ENCODE data around the gene CD109.
"Not testable (repeated sequence)": the region's sequence is repeated elsewhere in the genome, so short reads cannot be mapped to it uniquely, and the experiment has no call there.

CD109 gene

DNA sequence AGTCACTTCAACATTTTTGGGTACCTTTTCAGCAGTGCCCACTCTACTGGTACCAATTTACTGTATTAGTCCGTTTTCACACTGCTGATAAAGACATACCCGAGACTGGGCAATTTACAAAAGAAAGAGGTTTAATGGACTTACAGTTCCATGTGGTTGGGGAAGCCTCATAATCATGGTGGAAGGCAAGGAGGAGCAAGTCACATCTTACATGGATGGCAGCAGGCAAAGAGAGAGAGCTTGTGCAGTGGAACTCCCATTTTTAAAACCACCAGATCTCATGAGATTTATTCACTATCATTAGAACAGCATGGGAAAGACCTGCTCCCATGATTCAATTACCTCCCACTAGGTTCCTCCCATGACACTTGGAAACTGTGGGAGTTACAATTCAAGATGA lies 12.4 kb upstream of the CD109 start:
- not testable (repeated sequence) for DNase-seq

DNA sequence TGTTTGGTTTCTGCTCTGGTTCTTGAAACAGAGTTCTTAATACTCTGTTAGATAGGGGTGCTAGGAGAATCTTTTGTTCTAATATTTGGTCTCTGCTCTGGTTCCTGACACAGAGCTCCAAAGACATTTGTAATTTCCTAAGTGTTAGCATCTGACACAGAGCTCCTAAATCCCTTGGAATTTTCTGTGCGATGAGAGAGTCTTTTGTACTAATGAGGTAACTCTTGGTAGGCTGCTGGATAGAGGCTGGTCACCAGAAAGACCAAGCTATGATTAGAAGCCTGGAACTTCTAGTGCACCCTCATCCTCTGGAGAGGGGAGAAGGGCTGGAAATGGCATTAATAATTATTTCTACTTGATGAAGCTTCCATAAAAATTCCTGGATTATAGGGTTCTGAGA lies 7.7 kb upstream of the CD109 start:
- no peak for DNase-seq

DNA sequence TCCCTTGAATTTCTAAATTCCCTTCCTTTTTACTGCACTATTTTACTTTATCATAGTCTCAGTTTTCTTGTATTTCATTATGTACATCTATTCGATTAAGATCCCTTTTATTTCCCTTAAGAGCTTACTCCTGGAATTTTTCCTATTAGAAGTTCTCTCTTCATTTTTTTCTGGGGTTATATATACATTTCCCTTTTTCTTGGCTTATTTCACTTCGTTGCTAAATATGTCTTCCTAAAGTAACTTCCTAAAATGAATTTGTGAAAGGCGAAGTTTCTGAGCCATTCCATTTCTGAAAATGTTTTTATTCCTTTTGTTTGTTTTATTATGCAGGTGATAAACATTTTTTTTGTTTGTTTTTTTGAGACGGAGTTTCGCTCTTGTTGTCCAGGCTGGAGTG lies 5.9 kb upstream of the CD109 start:
- no peak for DNase-seq

DNA sequence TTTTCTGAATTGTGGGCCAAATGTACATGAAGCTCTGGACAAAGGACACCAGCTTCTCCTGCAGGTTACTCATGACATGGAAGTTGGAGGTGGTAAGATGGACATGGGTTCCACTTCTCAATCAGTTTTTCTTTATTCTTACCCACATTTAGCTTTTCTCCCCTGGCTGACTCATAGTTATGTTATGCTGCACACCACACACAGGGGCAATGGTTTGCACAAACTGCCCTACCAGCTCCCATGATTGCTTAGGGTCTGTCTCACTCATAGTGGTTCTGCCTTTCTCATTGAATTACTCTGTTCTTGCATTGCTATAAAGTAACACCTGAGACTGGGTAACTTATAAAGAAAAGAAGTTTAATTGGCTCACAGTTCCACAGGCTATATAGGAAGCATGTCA lies 4.5 kb upstream of the CD109 start:
- no peak for DNase-seq

DNA sequence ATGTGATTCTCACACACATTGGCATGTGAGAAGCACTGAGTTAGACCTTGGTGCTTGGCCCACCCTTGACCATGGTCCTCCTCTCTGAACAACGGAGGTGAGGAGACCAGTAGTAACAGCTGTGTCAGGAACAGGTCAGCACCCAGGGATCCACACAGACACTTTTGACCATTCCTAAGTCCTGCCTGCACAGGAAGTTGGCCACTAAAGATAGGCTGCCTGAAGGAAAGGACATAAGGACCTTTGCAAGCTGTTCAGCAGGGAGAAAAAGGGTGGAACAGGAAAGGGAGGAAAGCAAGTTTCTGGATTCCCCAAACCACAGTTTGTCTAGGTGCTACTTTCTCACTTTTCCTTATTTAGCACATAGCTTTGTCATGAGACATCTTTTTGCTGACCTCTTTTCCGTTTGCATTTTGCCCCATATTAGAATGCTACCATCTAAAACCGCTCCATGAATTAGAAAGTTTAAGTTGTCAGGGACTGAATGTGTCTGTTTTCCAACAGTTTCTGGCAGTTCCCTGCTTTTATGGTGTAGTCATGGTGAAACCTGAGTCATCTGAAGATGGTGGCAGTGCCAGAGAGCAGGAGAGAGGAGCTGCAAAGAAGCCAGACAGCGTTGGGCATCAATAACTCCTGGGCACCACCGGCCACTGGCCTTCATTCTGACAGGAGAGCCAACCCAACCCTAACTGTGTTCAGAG lies 1.1 kb upstream of the CD109 start:
- peak in 37 of 58 donors; percentile 2 to 69 (median 24) for DNase-seq

DNA sequence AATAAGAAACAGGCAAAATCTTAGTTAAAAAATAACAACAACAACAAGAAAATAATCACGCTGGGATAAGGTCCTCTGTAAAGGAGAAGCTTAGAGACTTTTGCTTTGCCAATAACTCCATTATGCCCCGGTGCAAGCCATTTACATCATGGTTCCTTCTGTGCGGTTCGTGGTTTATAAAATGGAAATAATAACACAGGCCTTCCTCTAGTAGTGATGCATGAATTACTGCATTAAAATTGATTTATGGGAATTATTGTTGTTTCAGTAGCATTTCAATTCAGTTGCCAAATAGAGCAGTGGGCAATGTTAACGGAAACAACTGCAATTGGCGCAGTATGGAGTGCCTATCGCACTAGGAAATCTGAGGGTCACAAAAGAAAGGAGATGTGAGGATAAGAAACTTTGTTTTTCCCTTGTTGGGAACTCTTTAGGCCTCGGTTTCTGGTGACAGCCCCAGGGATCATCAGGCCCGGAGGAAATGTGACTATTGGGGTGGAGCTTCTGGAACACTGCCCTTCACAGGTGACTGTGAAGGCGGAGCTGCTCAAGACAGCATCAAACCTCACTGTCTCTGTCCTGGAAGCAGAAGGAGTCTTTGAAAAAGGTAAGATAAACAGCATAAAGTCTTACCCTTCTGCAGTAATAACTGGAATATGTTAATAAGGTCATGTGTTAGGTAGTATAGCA lies 1.1 kb downstream of the CD109 start:
- DNase-seq, result no peak

DNA sequence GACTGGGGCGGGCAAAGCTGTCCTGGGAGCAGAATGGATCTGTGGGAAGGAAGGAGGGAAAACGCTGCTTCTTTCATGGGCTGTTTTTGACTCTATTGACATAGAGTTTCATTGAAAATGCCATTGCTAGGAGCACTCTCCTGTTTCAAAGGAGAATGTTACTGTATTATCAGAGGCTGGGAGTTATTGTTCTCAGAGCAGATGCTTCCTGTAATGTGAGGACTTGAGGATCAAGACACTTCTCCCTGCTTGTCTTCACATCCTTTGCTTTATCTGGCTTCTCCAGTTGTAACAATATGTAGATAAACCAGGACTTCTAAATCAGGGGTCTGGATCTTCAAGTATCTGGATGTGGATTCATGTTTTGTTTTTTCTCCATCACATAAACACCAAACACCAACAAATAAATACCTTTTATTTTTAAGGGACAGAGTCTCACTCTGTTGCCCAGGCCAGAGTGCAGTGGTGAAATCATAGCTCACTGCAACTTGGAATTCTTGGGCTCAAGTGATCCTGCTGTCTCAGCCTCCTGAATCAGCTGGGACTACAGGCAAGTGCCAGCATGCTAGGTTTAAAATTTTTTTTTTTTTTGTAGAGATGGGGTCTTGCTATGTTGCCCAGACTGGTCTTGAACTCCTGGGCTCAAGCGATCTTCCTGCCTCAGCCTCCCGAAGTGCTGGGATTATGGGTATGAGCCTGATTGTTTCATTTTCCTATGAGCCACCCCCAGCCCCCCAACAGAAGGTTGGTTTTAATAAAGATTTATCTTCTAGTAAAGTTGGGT lies 3.9 kb downstream of the CD109 start:
- no peak for DNase-seq

DNA sequence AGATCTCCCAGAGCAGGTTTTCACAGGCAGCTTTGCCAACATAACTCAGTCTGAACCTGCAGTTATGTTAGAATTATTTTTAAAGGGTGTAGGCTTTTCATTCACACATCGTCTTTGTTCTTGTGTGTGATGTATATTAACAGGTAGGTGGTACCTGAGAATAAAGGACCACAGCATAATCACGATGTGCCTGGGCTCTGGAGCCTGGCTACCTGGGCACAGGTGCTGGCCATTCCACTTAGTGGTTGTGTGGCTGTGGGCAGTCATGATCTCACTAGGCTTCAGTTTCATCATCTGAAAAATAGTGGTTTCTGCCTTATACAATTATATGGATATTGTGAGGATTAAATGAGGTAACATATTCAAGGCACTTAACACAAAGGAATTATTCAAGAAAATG lies 6.4 kb downstream of the CD109 start:
- no peak for DNase-seq

DNA sequence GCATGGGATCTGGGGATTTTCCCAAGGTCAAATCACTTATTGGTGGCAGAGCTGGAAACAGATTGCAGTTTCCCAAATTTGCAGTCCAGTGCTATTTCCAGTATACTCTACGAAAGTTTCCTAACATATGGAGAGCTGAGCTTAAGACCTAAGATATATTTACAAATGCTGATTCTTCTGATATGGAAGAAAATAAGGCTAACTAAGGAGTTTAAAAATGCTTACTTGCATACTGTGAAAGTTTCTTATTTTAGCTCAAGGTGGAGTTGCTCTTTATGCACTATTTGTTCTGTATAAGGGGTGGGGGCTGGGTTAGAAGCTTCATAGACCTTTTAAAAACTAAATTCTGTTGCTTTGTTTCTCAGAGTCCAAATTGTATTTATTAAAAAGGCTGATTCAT lies 7.5 kb downstream of the CD109 start:
- no peak for DNase-seq

DNA sequence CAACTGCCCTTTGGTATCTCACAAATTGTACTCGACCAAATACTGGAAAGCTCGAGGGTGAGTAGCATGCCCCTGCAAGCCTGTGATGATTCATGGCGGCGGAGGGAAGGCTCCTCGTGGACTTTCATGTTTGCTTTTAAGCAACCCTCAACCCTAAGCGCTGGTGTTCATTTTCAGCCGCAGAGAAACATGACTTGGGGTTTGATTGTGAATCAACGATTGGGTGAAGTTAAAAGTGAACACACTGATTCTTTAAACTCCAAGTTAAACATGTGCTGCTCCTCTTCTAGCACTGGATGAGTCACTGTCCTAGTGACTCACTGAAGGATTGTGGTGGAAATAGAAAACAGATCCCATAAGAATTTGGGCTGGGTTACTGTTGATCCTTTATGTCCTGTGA lies 8.3 kb downstream of the CD109 start:
- peak in 2 of 58 donors; percentile 5 to 10 for DNase-seq

DNA sequence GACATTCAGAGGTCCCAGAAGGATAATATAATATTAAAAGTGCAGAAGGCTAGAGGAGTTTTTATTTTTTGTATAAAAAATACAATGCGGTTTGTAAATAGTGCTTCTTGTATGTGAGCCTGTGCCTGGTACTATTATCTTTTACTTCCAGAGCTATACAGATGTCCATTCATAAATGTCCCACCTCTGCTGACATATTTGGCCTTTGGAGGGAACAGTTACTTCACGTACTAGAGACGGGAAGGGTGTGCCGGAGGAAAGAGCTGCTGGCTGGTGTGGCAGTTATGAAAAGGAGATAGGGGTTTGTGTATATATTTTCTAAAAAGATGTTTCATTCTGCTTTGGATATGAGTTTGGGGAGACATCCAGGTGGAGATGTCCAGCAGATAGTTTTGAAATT lies 8.8 kb downstream of the CD109 start:
- no peak for DNase-seq

DNA sequence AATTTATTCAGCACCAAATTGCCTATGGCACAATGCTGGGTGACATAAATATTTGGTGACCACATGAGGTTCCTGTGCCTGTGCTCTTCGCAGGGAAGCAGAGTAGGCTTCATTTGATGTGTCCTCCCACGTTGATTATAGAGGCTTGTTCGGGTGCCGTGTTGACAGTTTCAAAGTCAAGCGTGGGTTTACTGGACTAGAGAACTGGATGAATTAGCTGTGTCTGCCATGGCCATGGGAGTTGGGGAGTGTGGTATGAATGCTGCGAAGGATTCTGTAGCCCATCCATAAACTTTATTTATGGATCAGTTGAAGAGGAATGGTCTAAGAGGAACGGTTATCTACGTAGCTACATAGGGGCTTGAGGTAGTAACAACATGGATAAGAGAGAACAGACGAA lies 11.0 kb downstream of the CD109 start:
- DNase-seq, result no peak

DNA sequence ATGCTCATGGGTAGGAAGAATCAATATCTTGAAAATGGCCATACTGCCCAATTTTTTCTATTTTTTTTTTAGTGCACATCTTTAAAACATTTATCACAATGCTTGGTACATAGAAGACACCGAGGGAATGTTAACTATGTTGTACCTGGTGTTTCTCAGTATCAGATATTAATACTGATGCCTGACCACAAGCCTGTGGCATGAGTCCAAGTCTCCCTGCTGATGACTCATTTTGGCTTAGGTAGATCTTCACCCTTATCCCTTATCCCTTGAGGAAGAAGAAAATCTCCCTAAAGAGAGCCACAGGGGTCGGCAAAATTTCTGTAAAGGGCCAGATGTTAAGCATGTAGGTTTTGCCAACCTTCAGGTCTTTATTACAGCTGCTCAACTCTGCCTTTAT lies 14.5 kb downstream of the CD109 start:
- DNase-seq, result no peak

DNA sequence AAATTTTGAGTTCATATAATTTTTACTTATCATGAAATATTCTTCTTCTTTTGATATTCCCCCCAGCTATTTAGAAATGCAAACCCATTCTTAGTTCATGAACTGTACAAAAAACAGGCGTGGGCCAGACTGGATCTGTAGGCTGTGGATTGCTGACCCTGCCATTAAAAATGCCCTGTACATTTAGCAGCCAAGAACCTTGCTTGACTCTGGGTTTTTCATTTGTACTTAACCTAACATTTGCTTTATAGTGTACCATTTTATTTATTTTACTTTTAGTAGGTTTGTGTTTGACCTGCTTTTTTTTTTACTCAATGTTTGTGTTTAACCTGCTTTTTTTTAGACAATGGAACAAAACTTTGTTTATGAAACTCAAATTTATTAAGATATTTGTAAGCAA lies 14.9 kb downstream of the CD109 start:
- DNase-seq, result no peak

DNA sequence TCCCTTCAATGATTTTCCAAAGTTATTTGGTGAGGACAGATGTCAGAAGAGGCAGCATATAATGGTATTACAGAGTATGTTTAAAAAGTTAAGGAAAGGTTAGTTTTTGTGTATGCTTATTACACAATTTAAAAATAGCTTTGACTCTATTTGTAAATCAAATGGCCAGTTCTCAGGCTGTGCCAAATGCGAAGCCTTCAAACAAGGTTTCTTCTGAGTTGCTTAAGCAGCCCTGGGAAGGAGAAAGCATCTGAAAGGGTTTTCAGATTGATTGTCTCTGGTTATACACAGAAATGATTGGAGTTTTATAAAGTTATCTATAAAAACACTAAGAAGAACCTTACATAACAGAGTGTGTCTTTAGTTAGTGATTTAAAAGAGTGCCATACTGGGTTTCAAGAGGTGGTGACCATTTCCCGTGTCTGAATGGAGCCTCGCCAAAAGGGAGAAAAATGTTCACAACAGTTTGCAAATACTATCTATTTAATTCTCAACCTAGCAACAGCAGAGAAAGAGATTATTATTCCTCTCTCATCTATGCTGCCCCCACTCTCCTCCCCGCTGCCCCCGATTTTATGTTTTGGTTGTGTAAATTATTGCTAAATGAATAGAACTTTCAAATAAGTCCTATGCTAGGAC lies 16.7 kb downstream of the CD109 start:
- DNase-seq, result peak in 2 of 58 donors; percentile 4 to 9

DNA sequence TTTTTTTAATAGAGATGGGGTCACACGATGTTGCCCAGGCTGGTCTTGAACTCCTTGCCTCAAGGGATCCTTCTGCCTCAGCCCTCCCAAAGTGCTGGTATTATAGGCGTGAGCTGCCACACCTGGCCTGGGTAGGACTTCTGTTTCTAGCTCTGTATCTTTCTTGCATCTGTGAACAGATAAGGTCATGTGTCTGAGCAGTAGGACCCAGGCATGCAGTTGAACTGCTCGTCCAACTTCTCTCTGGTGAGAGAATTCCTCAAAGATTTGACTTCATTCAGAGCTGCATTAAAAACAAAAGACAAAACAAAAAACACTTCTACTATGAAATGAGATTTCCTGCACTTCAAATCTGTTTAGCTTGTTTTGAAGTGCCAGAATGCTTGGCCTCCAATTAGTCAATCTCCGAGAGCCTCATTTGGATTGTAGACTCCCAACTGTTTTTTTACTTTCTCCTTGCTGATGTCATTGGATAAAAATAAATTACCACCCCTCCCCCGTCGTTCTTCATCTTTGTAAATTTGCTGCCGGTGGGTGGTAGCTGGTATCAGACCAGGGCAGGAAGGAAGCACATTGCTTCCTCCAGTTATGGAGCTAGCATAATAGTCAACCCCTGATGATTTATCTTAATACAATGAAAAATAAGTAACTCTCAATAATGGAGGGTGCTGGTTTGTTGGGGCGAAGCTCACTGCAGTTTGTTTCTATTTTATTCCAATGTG lies 17.6 kb downstream of the CD109 start:
- no peak for DNase-seq

DNA sequence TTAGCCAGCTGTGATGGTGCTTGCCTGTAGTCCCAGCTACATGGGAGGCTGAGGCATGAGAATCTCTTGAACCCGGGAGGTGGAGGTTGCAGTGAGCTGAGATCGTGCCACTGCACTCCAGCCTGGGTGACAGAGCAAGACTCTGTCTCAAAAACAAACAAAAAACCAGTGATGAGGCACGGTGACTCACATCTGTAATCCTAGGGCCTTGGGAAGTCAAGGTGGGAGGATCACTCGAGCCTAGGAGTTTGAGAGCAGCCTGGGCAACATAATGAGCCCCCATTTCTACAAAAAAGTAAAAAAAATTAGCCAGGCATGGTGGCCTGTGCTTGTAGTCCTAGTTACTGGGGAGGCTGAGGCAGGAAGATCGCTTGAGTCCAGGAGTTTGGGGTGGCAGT lies 19.1 kb downstream of the CD109 start:
- DNase-seq, result not testable (repeated sequence)

DNA sequence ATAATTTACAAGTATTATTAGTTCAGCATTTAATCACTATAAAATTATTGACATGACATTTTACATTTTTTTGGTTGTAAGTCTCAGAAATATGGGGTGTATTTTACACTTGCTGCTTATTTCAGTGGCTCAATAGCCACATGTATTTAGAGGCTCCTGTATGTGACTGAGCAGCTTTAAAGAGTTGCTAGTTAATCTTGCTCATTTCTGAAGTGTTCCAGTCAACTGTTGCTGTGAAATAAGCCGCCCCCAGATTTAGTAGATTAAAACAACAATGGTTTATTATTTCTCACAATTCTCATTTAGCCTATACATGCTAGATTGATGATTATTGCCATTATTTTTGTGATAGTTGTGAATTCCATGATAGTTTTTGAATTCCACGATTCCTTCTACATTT lies 23.0 kb downstream of the CD109 start:
- DNase-seq, result no peak

DNA sequence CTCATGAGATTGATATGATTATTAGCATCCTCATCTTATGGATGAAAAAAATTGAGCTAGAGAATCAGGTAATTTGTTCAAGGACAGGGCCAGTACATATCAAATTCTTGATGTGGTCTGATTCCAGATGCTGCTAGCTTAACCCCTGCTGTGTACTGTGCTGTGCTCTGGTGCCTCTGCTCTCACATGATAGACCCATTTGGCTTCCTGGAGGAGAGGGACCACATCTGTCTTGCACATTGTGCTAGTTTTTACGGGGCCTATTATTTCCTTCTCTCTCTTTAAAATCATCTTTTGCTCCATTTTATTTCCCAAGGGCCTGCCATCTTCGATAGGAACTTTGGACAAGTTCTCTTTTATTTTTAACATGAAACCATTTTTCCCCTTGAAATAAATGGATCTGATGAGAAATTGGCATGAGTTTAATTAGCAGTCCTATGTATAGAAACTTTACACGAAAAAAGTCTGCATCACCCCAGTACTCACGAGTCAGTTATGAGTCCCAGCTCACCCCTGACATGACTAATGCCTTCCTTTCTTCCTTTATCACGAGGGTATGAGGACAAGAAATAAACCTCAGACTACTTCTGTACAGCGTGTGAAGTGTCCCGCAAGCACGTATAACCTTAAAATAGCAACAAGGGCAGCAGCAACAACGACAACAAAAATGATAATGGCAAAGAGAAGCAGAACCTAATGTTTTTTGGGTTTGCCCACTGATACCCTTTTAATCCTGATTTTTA lies 26.5 kb downstream of the CD109 start:
- no peak for DNase-seq

DNA sequence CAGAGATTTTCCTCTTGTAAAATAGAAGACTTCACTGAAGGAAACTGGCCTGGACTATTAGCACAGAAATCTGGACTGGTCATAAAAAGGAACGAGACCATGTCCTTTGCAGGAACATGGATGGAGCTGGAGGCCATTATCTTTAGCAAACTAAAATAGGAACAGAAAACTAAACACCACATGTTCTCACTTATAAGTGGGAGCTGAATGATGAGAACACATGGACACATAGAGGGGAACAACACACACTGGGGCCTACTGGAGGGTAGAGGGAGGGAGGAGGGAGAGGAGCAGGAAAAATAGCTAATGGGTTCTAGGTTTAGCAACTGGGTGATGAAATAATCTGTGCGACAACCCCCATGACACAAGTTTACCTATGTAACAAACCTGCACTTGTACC lies 27.5 kb downstream of the CD109 start:
- DNase-seq, result not testable (repeated sequence)

DNA sequence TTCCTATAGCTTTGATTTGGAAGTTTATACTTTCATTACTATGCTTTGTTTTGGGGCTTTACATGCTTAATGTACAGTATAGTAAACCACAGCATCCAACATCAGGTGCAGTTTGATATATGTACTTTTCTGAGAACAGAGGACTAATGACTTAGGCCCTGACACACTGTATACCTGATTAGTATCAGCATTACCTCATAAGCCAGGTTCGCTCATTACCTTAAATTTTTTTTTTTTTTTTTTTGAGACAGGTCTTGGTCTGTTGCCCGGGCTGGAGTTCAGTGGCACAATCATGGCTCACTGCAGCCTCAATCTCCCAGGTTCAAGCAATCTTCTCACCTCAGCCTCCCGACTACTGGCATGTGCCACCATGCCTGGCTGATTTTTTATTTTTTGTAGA lies 28.4 kb downstream of the CD109 start:
- DNase-seq, result no peak
